Colonic mucosa (tissue), 4 donors: Measurements from ENCODE around the gene IQGAP2. TPM values are rescaled to one million over a fixed set of nuclear protein-coding genes. Genes with fewer than 3 reads are reported as not detected.

Experiments used
- DNase-seq: peaks from one replicate; pipeline ENCODE4 v3.0.0-alpha.2; 2020
- H3K27ac ChIP-seq: fragments of 200-600 bp; one replicate; pipeline ENCODE4 v1.8.0; 2021
- H3K27me3 ChIP-seq: fragments of 200-600 bp; one replicate; pipeline ENCODE4 v1.8.0; 2021
- H3K36me3 ChIP-seq: fragments of 200-600 bp; one replicate; pipeline ENCODE4 v1.8.0; 2021
- H3K4me1 ChIP-seq: fragments of 200-600 bp; one replicate; pipeline ENCODE4 v1.8.0; 2021; ENCODE audit warnings: mild to moderate bottlenecking
- H3K4me3 ChIP-seq: fragments of 200-600 bp; one replicate; pipeline ENCODE4 v1.8.0; 2021
- H3K9ac ChIP-seq, 2 donors: one replicate each; pipeline ENCODE4 v1.7.0; 2013; ENCODE audit warnings: control low read depth in 2 of 2, low read depth in 2 of 2, low read length in 2 of 2
- H3K9me3 ChIP-seq: fragments of 200-600 bp; one replicate; pipeline ENCODE4 v1.8.0; 2021
- CTCF ChIP-seq: fragments of 200-600 bp; IDR thresholded peaks from one replicate; pipeline ENCODE4 v1.8.0; 2022; ENCODE audit warnings: antibody characterized with exemption, mild to moderate bottlenecking
- intact Hi-C: fragments of 100-400 bp; cut with DNase I; formaldehyde crosslinking; loops from one replicate; pipeline ENCODE4 v1.14.1; 2022
- total RNA-seq, 2 donors: library from RNA; stranded (reverse); fragmentation: NEBNext Ultra II Directional in 1 of 2; extraction: Animal tissue kit (Norgen Biotek cat#: 25700) in 1 of 2; gene quantifications; one replicate each; pipeline ENCODE4 v1.2.1, GENCODE V29; 2021
- donor health status: healthy.
- donor health status: DM: no; HTN: no; CAD: no.
- donor health status: DM: no; HTN: no; CAD: no.

The IQGAP2 gene
- total RNA-seq, 2 donors from 2014 or later: 62.2 to 75.6 TPM

GRCh38 chr5:76445063-76445462 is 42.0 kb downstream of the IQGAP2 start:
- TF ChIP-seq CTCF: no peak
- intact Hi-C loops: no loop called here

GRCh38 chr5:76445830-76446229 is 42.7 kb downstream of the IQGAP2 start:
- no peak for DNase-seq
- H3K9me3 ChIP-seq: no peaks in the 10 kb centered on the region
- H3K4me3 ChIP-seq: no peak overlapping the region
- H3K4me1 ChIP-seq: no peaks in the 10 kb centered on the region
- no peak for TF ChIP-seq CTCF
- H3K36me3 ChIP-seq: no peaks in the 10 kb centered on the region
- H3K27ac ChIP-seq: no peak overlapping the region
- intact Hi-C loops: no loop called here
- H3K9ac ChIP-seq: no peak overlapping the region
- no peaks in the 10 kb centered on the region for H3K27me3 ChIP-seq

More at GRCh38 chr5:76445063-76445462, 42.0 kb downstream of the IQGAP2 start:
- Histone ChIP-seq H3K36me3 (no peaks in the 10 kb centered on the region), H3K27ac (no peak overlapping the region), H3K9me3 (no peaks in the 10 kb centered on the region), H3K4me3 (no peak overlapping the region), H3K27me3 (no peaks in the 10 kb centered on the region), H3K4me1 (no peaks in the 10 kb centered on the region), H3K9ac (no peak overlapping the region)
- no peak for DNase-seq

GRCh38 chr5:76446776-76447175 is 43.7 kb downstream of the IQGAP2 start:
- intact Hi-C loops: no loop called here
- no peak for TF ChIP-seq CTCF
- Histone ChIP-seq H3K27ac (no peak overlapping the region), H3K4me1 (no peaks in the 10 kb centered on the region), H3K36me3 (no peaks in the 10 kb centered on the region), H3K27me3 (no peaks in the 10 kb centered on the region), H3K9me3 (no peaks in the 10 kb centered on the region), H3K9ac (no peak overlapping the region), H3K4me3 (no peak overlapping the region)
- no peak for DNase-seq

GRCh38 chr5:76449606-76450005 is 46.5 kb downstream of the IQGAP2 start:
- no peaks in the 10 kb centered on the region for H3K4me1 ChIP-seq
- H3K27me3 ChIP-seq: no peaks in the 10 kb centered on the region
- TF ChIP-seq CTCF: no peak
- H3K4me3 ChIP-seq: no peak overlapping the region
- intact Hi-C loops: no loop called here
- H3K9ac ChIP-seq: no peak overlapping the region
- H3K9me3 ChIP-seq: no peaks in the 10 kb centered on the region
- no peak overlapping the region for H3K27ac ChIP-seq
- H3K36me3 ChIP-seq: no peaks in the 10 kb centered on the region
- no peak for DNase-seq

GRCh38 chr5:76450054-76450453 is 47.0 kb downstream of the IQGAP2 start:
- H3K4me3 ChIP-seq: no peak overlapping the region
- TF ChIP-seq CTCF: no peak
- no peaks in the 10 kb centered on the region for H3K9me3 ChIP-seq
- intact Hi-C loops: no loop called here
- DNase-seq: no peak
- H3K27ac ChIP-seq: no peak overlapping the region
- H3K27me3 ChIP-seq: no peaks in the 10 kb centered on the region
- no peak overlapping the region for H3K9ac ChIP-seq
- no peaks in the 10 kb centered on the region for H3K36me3 ChIP-seq
- H3K4me1 ChIP-seq: no peaks in the 10 kb centered on the region
